ENCODE results near the gene NPB.

Gene NPB

GRCh38 chr17:81942167-81942553, 40.1 kb downstream of the NPB start:
- no peak overlapping the region for H3K4me3 ChIP-seq (ENCODE audit: low read depth, low read length)
- no peak for DNase-seq (ENCODE audit: low read depth)
- no peak for TF ChIP-seq CTCF (IDR thresholded peaks at IDR 0.05; ENCODE audit: low read depth, low read length, missing control alignments)

GRCh38 chr17:81944858-81945257, 42.8 kb downstream of the NPB start:
- H3K4me3 ChIP-seq (ENCODE audit: low read depth, low read length): no peak overlapping the region
- no peak for DNase-seq (ENCODE audit: low read depth)
- no peak for TF ChIP-seq CTCF (IDR thresholded peaks at IDR 0.05; ENCODE audit: low read depth, low read length, missing control alignments)

GRCh38 chr17:81947189-81947588, 45.2 kb downstream of the NPB start, which contains the start of gene MYADML2:
Gene MYADML2 (minus strand): TSS chr17:81947233. CDS start chr17:81941741, 5,492 bp downstream.
- no peak for TF ChIP-seq CTCF (IDR thresholded peaks at IDR 0.05; ENCODE audit: low read depth, low read length, missing control alignments)
- no peak within 1 kb of the TSS for H3K4me3 ChIP-seq (ENCODE audit: low read depth, low read length)

GRCh38 chr17:81948635-81949378, 46.8 kb downstream of the NPB start:
- DNase-seq (ENCODE audit: low read depth): no peak

More at GRCh38 chr17:81947189-81947588, 45.2 kb downstream of the NPB start, which contains the start of gene MYADML2:
- DNase-seq (ENCODE audit: low read depth): no peak

GRCh38 chr17:81950501-81950900, 48.5 kb downstream of the NPB start:
- no peak overlapping the region for H3K4me3 ChIP-seq (ENCODE audit: low read depth, low read length)
- DNase-seq (ENCODE audit: low read depth): no peak
- TF ChIP-seq CTCF (IDR thresholded peaks at IDR 0.05; ENCODE audit: low read depth, low read length, missing control alignments): no peak

More at GRCh38 chr17:81948635-81949378, 46.8 kb downstream of the NPB start:
- no peak for TF ChIP-seq CTCF (IDR thresholded peaks at IDR 0.05; ENCODE audit: low read depth, low read length, missing control alignments)
- H3K4me3 ChIP-seq (ENCODE audit: low read depth, low read length): no peak overlapping the region

GRCh38 chr17:81951785-81952684, 50.0 kb downstream of the NPB start:
- no peak for TF ChIP-seq CTCF (IDR thresholded peaks at IDR 0.05; ENCODE audit: low read depth, low read length, missing control alignments)
- DNase-seq (ENCODE audit: low read depth): no peak
- H3K4me3 ChIP-seq (ENCODE audit: low read depth, low read length): no peak overlapping the region
